NCI-H1092 (cell line): ENCODE data around the gene C10orf95.

ENCODE experiments used
- DNase-seq: peaks from one replicate; lab custom pipeline; 2025; lab: John Stamatoyannopoulos, UW

Gene C10orf95

GRCh38 chr10:102434394-102435132 is 16.8 kb downstream of the C10orf95 start:
- no peak for DNase-seq

GRCh38 chr10:102433619-102434046 is 17.7 kb downstream of the C10orf95 start:
- DNase-seq = no peak

- DNase-seq = peak; percentile 88
These were observed 19.0 kb downstream of the C10orf95 start, which contains the start of gene CUEDC2 for GRCh38 chr10:102432162-102432950. CUEDC2 (minus strand) TSS chr10:102432574; CDS start chr10:102425188, 7,386 bp downstream.

GRCh38 chr10:102431452-102432124 is 19.8 kb downstream of the C10orf95 start:
- no peak for DNase-seq

GRCh38 chr10:102429468-102429867 is 21.9 kb downstream of the C10orf95 start:
- no peak for DNase-seq

GRCh38 chr10:102426803-102427287 is 24.5 kb downstream of the C10orf95 start:
- DNase-seq = no peak

GRCh38 chr10:102425444-102425843 is 25.9 kb downstream of the C10orf95 start:
- DNase-seq = no peak

GRCh38 chr10:102424916-102425315 is 26.4 kb downstream of the C10orf95 start:
- DNase-seq = no peak

- no peak for DNase-seq
These were observed 27.2 kb downstream of the C10orf95 start for GRCh38 chr10:102424145-102424544.

GRCh38 chr10:102423372-102423968 is 27.9 kb downstream of the C10orf95 start:
- DNase-seq = no peak

GRCh38 chr10:102422545-102423129 is 28.7 kb downstream of the C10orf95 start:
- DNase-seq = no peak

- DNase-seq = no peak
These were observed 29.4 kb downstream of the C10orf95 start for GRCh38 chr10:102421757-102422512.

- DNase-seq = no peak
These were observed 29.9 kb downstream of the C10orf95 start for GRCh38 chr10:102421507-102421756.

GRCh38 chr10:102420714-102421506 is 30.4 kb downstream of the C10orf95 start, which contains the start of gene FBXL15:
FBXL15 (plus strand) TSS chr10:102420836; CDS start chr10:102421130, 294 bp downstream.
- peak; percentile 95 for DNase-seq

- no peak for DNase-seq
These were observed 31.1 kb downstream of the C10orf95 start for GRCh38 chr10:102420181-102420713.

GRCh38 chr10:102419269-102420180 is 31.8 kb downstream of the C10orf95 start:
- peak; percentile 66 for DNase-seq

- DNase-seq = peak; percentile 71
These were observed 32.6 kb downstream of the C10orf95 start, which contains the start of gene PSD for GRCh38 chr10:102418622-102419268. PSD (minus strand) TSS chr10:102418785; CDS start chr10:102417038, 1,747 bp downstream.

GRCh38 chr10:102416695-102417094 is 34.6 kb downstream of the C10orf95 start:
- DNase-seq = no peak
